K562 (cell line): ENCODE results near the gene MAN1B1. TPM values are rescaled to one million over a fixed set of nuclear protein-coding genes. Genes with fewer than 3 reads are reported as not detected.
A peak's percentile ranks its signal among the peaks of the same experiment; 100 is the strongest.

ENCODE experiments used
- CBX3 ChIP-seq, 2 experiments: IDR thresholded peaks; 1 replicate in 1 of 2; 2 replicates in 1 of 2; pipeline ENCODE4 v1.6.1; 2012; ENCODE audit warnings: inconsistent platforms in 2 of 2, low read length in 2 of 2, borderline replicate concordance in 1 of 2, control low read depth in 1 of 2
- E2F1 ChIP-seq: sonication (generic); formaldehyde crosslinking; IDR thresholded peaks from 2 replicates; pipeline ENCODE4 v1.8.1; 2023; ENCODE audit warnings: mild to moderate bottlenecking, missing genetic modification reagents, moderate library complexity
- ETV1 ChIP-seq: fragments of 450-650 bp; conservative IDR thresholded peaks from 2 replicates; pipeline ENCODE4 v1.6.1; 2016; ENCODE audit warnings: missing genetic modification characterization, control low read depth, low read depth, missing compliant biosample characterization
- EZH2 ChIP-seq: IDR thresholded peaks from 2 replicates; pipeline ENCODE4 v1.6.1; 2012; ENCODE audit warnings: low read depth, mild to moderate bottlenecking, inconsistent platforms, low read length, borderline replicate concordance
- POLR2AphosphoS5 ChIP-seq: IDR thresholded peaks from 2 replicates; pipeline ENCODE4 v1.6.1; 2011; ENCODE audit warnings: mild to moderate bottlenecking, low read depth, low read length, moderate library complexity; ENCODE audit not compliant: control insufficient read depth, insufficient read depth
- POLR2B ChIP-seq: fragments of 450-650 bp; IDR thresholded peaks from 2 replicates; pipeline ENCODE4 v1.6.1; 2018; ENCODE audit warnings: low read depth; ENCODE audit not compliant: partially characterized antibody
- RBM25 ChIP-seq: fragments of 200-400 bp; formaldehyde crosslinking; IDR thresholded peaks from 2 replicates; pipeline ENCODE4 v1.6.1; 2018; ENCODE audit warnings: low read length, low read depth, moderate library complexity; ENCODE audit not compliant: severe bottlenecking
- SNIP1 ChIP-seq: fragments of 450-650 bp; IDR thresholded peaks from 2 replicates; pipeline ENCODE4 v1.7.1; 2017; ENCODE audit warnings: low read depth, mild to moderate bottlenecking
- TAF7 ChIP-seq: fragments of 450-650 bp; IDR thresholded peaks from 2 replicates; pipeline ENCODE4 v1.6.1; 2016; ENCODE audit warnings: missing genetic modification characterization, missing compliant biosample characterization
- TAL1 ChIP-seq: fragments of 450-650 bp; IDR thresholded peaks from 2 replicates; pipeline ENCODE4 v1.6.1; 2016; ENCODE audit warnings: mild to moderate bottlenecking
- TRIM25 ChIP-seq: fragments of 450-650 bp; IDR thresholded peaks from 2 replicates; pipeline ENCODE4 v1.7.0; 2016; ENCODE audit warnings: borderline replicate concordance
- ZNF121 ChIP-seq: sonication (generic); formaldehyde crosslinking; conservative IDR thresholded peaks from 2 replicates; pipeline ENCODE4 v1.8.0; 2022; ENCODE audit warnings: missing genetic modification reagents
- polyA plus RNA-seq, 8 experiments: library from polyadenylated mRNA; depleted of rRNA in 4 of 8; stranded (reverse) in 5 of 8; unstranded in 3 of 8; fragments of >200 nt; fragmentation: Nextera tagmentation in 2 of 8; fragmentation: Illumina TruSeq in 1 of 8; extraction: Ambion mirVana in 2 of 8; extraction: Trizol in 1 of 8; gene quantifications; 2 replicates each; pipeline versions ENCODE4 v1.2.1 to v1.2.3, GENCODE V29; 2011 to 2014; ENCODE audit warnings: inconsistent platforms in 1 of 8, missing spikeins in 1 of 8
- total RNA-seq, 7 experiments: library from RNA; depleted of rRNA in 6 of 7; stranded (reverse); fragments of >200 nt in 6 of 7; fragmentation: Illumina TruSeq in 2 of 7; extraction: Trizol in 2 of 7; gene quantifications; 2 replicates each; pipeline versions ENCODE4 v1.2.1 to v1.2.3, GENCODE V29; 2011 to 2021; ENCODE audit warnings: low replicate concordance in 1 of 7
- TF ChIP-seq, protein P1 (sequence below): sonication (generic); formaldehyde crosslinking; IDR thresholded peaks from 2 replicates; pipeline ENCODE4 v1.8.0; 2023; ENCODE audit warnings: missing genetic modification reagents, mild to moderate bottlenecking, borderline replicate concordance
- TF ChIP-seq, protein P2 (sequence below): fragments of 250-450 bp; sonication (Bioruptor Pico); IDR thresholded peaks from 2 replicates; pipeline ENCODE4 v1.5.1; 2021; ENCODE audit warnings: mild to moderate bottlenecking
- TF ChIP-seq, protein P3 (sequence below): fragments of 250-450 bp; sonication (Bioruptor Pico); IDR thresholded peaks from 2 replicates; pipeline ENCODE4 v1.5.0; 2021

The MAN1B1 gene
- total and polyA plus RNA-seq, 9 of the 15 experiments (the other 6 are each of a cell fraction or from before 2014, with no cell fraction given), result 0.55 to 36.6 (median 27.3) TPM

GRCh38 chr9:137127301-137128157, 40.7 kb downstream of the MAN1B1 start (continued):
- TF ChIP-seq E2F1, result 0 out of 2 replicates have a peak, but pooled peaks have one; percentile 8
- TF ChIP-seq EZH2, result no peak
- TF ChIP-seq POLR2B, result no peak
- TF ChIP-seq SNIP1, result peak; percentile 23; the same call in 1 of the 2 replicates
- peak; percentile 33; the same call in 1 of the 2 replicates for TF ChIP-seq POLR2AphosphoS5
- TF ChIP-seq, protein P1, sequence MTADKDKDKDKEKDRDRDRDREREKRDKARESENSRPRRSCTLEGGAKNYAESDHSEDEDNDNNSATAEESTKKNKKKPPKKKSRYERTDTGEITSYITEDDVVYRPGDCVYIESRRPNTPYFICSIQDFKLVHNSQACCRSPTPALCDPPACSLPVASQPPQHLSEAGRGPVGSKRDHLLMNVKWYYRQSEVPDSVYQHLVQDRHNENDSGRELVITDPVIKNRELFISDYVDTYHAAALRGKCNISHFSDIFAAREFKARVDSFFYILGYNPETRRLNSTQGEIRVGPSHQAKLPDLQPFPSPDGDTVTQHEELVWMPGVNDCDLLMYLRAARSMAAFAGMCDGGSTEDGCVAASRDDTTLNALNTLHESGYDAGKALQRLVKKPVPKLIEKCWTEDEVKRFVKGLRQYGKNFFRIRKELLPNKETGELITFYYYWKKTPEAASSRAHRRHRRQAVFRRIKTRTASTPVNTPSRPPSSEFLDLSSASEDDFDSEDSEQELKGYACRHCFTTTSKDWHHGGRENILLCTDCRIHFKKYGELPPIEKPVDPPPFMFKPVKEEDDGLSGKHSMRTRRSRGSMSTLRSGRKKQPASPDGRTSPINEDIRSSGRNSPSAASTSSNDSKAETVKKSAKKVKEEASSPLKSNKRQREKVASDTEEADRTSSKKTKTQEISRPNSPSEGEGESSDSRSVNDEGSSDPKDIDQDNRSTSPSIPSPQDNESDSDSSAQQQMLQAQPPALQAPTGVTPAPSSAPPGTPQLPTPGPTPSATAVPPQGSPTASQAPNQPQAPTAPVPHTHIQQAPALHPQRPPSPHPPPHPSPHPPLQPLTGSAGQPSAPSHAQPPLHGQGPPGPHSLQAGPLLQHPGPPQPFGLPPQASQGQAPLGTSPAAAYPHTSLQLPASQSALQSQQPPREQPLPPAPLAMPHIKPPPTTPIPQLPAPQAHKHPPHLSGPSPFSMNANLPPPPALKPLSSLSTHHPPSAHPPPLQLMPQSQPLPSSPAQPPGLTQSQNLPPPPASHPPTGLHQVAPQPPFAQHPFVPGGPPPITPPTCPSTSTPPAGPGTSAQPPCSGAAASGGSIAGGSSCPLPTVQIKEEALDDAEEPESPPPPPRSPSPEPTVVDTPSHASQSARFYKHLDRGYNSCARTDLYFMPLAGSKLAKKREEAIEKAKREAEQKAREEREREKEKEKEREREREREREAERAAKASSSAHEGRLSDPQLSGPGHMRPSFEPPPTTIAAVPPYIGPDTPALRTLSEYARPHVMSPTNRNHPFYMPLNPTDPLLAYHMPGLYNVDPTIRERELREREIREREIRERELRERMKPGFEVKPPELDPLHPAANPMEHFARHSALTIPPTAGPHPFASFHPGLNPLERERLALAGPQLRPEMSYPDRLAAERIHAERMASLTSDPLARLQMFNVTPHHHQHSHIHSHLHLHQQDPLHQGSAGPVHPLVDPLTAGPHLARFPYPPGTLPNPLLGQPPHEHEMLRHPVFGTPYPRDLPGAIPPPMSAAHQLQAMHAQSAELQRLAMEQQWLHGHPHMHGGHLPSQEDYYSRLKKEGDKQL (CRISPR knock-in tag), result no peak
- no peak for TF ChIP-seq ZNF121 (CRISPR knock-in tag)
- 0 out of 2 replicates have a peak, but pooled peaks have one; percentile 33 for TF ChIP-seq TAF7 (tag)
- TF ChIP-seq TRIM25, result no peak
- peak; percentile 48 for TF ChIP-seq TAL1
- TF ChIP-seq ETV1 (tag), result peak; percentile 69
- TF ChIP-seq, protein P2, sequence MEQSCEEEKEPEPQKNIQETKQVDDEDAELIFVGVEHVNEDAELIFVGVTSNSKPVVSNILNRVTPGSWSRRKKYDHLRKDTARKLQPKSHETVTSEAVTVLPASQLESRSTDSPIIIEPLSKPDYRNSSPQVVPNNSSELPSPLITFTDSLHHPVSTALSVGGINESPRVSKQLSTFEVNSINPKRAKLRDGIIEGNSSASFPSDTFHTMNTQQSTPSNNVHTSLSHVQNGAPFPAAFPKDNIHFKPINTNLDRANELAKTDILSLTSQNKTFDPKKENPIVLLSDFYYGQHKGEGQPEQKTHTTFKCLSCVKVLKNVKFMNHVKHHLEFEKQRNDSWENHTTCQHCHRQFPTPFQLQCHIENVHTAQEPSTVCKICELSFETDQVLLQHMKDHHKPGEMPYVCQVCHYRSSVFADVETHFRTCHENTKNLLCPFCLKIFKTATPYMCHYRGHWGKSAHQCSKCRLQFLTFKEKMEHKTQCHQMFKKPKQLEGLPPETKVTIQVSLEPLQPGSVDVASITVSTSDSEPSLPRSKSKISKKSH, result no peak
- peak in 1 of 2 experiments; percentile 11; a peak in 1 of 3 replicates for TF ChIP-seq CBX3 (IDR thresholded peaks at IDR 0.05; ENCODE audit: borderline replicate concordance in 1 of 2, low read length in 2 of 2)
- TF ChIP-seq, protein P3, sequence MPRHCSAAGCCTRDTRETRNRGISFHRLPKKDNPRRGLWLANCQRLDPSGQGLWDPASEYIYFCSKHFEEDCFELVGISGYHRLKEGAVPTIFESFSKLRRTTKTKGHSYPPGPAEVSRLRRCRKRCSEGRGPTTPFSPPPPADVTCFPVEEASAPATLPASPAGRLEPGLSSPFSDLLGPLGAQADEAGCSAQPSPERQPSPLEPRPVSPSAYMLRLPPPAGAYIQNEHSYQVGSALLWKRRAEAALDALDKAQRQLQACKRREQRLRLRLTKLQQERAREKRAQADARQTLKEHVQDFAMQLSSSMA (CRISPR knock-in tag), result no peak
- no peak for TF ChIP-seq RBM25
